Spinal cord (tissue), 4 donors: ENCODE measurements around the gene UBE2K. TPM values are rescaled to one million over a fixed set of nuclear protein-coding genes. Genes with fewer than 3 reads are reported as not detected.

Experiments
- polyA plus RNA-seq, 2 donors: library from polyadenylated mRNA; unstranded; fragments of 120-200 nt; gene quantifications; one replicate each; pipeline ENCODE4 v1.2.1, GENCODE V29; 2013; ENCODE audit not compliant: insufficient read length in 2 of 2
- small RNA-seq: library from RNA; depleted of rRNA; stranded (forward); fragments of <200 nt; gene quantifications from one replicate; pipeline ENCODE3, GENCODE V24; 2014; ENCODE audit warnings: low replicate concordance
- total RNA-seq, 2 donors: library from RNA; depleted of rRNA in 1 of 2; stranded (reverse); fragments of 120-200 nt in 1 of 2; fragments of >200 nt in 1 of 2; gene quantifications; one replicate each; pipeline versions ENCODE4 v1.2.3 to v1.2.4, GENCODE V29; 2013 to 2014

Gene UBE2K
- total and polyA plus RNA-seq, 4 donors: 30.7 to 86.3 (median 73.7) TPM

Small RNAs within 50 kb of the gene (small RNA-seq; reads per million reads assigned to genes)
- gene RF00019 (not detected), gene RN7SL558P (not detected)

Other genes with a start within 250 kb of the UBE2K start
- gene RPL9, start 239.2 kb upstream of the UBE2K start, total RNA-seq: 1,000 to 10,000 TPM; 1,792 to 2,385 TPM
- 100 to 1,000 TPM; 706 to 733 TPM for gene RPL9, start 239.2 kb upstream of the UBE2K start, polyA plus RNA-seq
- gene LIAS, start 239.1 kb upstream of the UBE2K start, total RNA-seq: 10 to 100 TPM; 17.2 to 17.3 TPM
- gene LIAS, start 239.1 kb upstream of the UBE2K start, polyA plus RNA-seq: 10 to 100 TPM; 20.7 to 25.4 TPM
- gene UGDH, start 170.7 kb upstream of the UBE2K start, total RNA-seq: 10 to 100 TPM; 50.7 to 51.6 TPM
- gene UGDH, start 170.7 kb upstream of the UBE2K start, polyA plus RNA-seq: 10 to 100 TPM; 56.7 to 58.0 TPM
- 10 to 100 TPM; 42.1 to 56.3 TPM for gene SMIM14, start 59.3 kb upstream of the UBE2K start, total RNA-seq
- gene SMIM14, start 59.3 kb upstream of the UBE2K start, polyA plus RNA-seq: 10 to 100 TPM; 46.2 to 64.1 TPM